A204.1 (cell line): ENCODE data around the gene CTXN3.
"Not testable (repeated sequence)": the region's sequence is repeated elsewhere in the genome, so short reads cannot be mapped to it uniquely, and the experiment has no call there.

ENCODE experiments used
- FAIRE-seq: peaks from 2 replicates; lab custom pipeline; 2012; peaks lifted over from hg19 to GRCh38; lab: Jason Lieb, UNC

Gene CTXN3

GRCh38 chr5:127652952-127653611 is 4.2 kb downstream of the CTXN3 start:
- FAIRE-seq = no peak

- no peak for FAIRE-seq
Measured at GRCh38 chr5:127656825-127657224, 7.9 kb downstream of the CTXN3 start.

GRCh38 chr5:127660047-127660733 is 11.3 kb downstream of the CTXN3 start:
- FAIRE-seq = no peak

GRCh38 chr5:127664093-127664492 is 15.2 kb downstream of the CTXN3 start:
- no peak for FAIRE-seq

GRCh38 chr5:127665641-127666040 is 16.8 kb downstream of the CTXN3 start:
- no peak for FAIRE-seq

GRCh38 chr5:127666043-127666716 is 17.3 kb downstream of the CTXN3 start:
- FAIRE-seq = no peak

- no peak for FAIRE-seq
Measured at GRCh38 chr5:127667926-127668325, 19.0 kb downstream of the CTXN3 start.

GRCh38 chr5:127671218-127671617 is 22.3 kb downstream of the CTXN3 start:
- FAIRE-seq = no peak

- no peak for FAIRE-seq
Measured at GRCh38 chr5:127673117-127673800, 24.4 kb downstream of the CTXN3 start.

GRCh38 chr5:127676951-127677350 is 28.1 kb downstream of the CTXN3 start:
- not testable (repeated sequence) for FAIRE-seq

GRCh38 chr5:127679691-127680330 is 30.9 kb downstream of the CTXN3 start:
- not testable (repeated sequence) for FAIRE-seq

- no peak for FAIRE-seq
Measured at GRCh38 chr5:127680595-127680994, 31.7 kb downstream of the CTXN3 start.

- no peak for FAIRE-seq
Measured at GRCh38 chr5:127683008-127683407, 34.1 kb downstream of the CTXN3 start.

- FAIRE-seq = no peak
Measured at GRCh38 chr5:127684726-127685467, 36.0 kb downstream of the CTXN3 start.

GRCh38 chr5:127685662-127686061 is 36.8 kb downstream of the CTXN3 start:
- no peak for FAIRE-seq

GRCh38 chr5:127686424-127686823 is 37.5 kb downstream of the CTXN3 start:
- no peak for FAIRE-seq

GRCh38 chr5:127694518-127695171 is 45.8 kb downstream of the CTXN3 start:
- no peak for FAIRE-seq

- FAIRE-seq = no peak
Measured at GRCh38 chr5:127695346-127695745, 46.5 kb downstream of the CTXN3 start.

- FAIRE-seq = no peak
Measured at GRCh38 chr5:127696683-127697082, 47.8 kb downstream of the CTXN3 start.

GRCh38 chr5:127697894-127698600 is 49.2 kb downstream of the CTXN3 start:
- no peak for FAIRE-seq
